DOHH2 (cell line): ENCODE measurements around the gene GALNT9.

Experiments
- H3F3A ChIP-seq: fragments of 200-600 bp; sonication (generic), shearing (Covaris generic); 2 replicates; pipeline ENCODE4 v1.6.0; 2016; ENCODE audit warnings: antibody characterized with exemption, mild to moderate bottlenecking; ENCODE audit not compliant: control insufficient read depth, insufficient read depth
- H3K27ac ChIP-seq: fragments of 200-600 bp; sonication (generic); 2 replicates; pipeline ENCODE4 v1.5.1; 2014; ENCODE audit warnings: low read depth, mild to moderate bottlenecking, low read length, moderate library complexity
- H3K27me3 ChIP-seq: fragments of 200-600 bp; sonication (generic); 2 replicates; pipeline ENCODE4 v1.6.1; 2014; ENCODE audit warnings: mild to moderate bottlenecking, low read length, mixed read lengths; ENCODE audit not compliant: control insufficient read depth
- H3K36me3 ChIP-seq: fragments of 200-600 bp; sonication (generic); 2 replicates; pipeline ENCODE4 v1.6.1; 2014; ENCODE audit warnings: mild to moderate bottlenecking, low read length, moderate library complexity, mixed read lengths; ENCODE audit not compliant: control insufficient read depth
- H3K4me1 ChIP-seq: fragments of 200-600 bp; sonication (generic); 2 replicates; pipeline ENCODE4 v1.6.1; 2014; ENCODE audit warnings: mild to moderate bottlenecking, low read length, mixed read lengths; ENCODE audit not compliant: control insufficient read depth
- H3K4me2 ChIP-seq: fragments of 200-600 bp; sonication (generic); 2 replicates; pipeline ENCODE4 v1.6.0; 2014; ENCODE audit warnings: mild to moderate bottlenecking, low read length, moderate library complexity
- H3K4me3 ChIP-seq: fragments of 200-600 bp; sonication (generic); 2 replicates; pipeline ENCODE4 v1.5.1; 2014; ENCODE audit warnings: mild to moderate bottlenecking, low read length, mixed read lengths
- H3K79me2 ChIP-seq: fragments of 200-600 bp; sonication (generic); 2 replicates; pipeline ENCODE4 v1.6.1; 2014; ENCODE audit warnings: mild to moderate bottlenecking, low read length, mixed read lengths; ENCODE audit not compliant: control insufficient read depth
- H3K9me2 ChIP-seq: fragments of 200-600 bp; sonication (generic); replicated peaks from 2 replicates; pipeline ENCODE4 v1.6.1; 2014; ENCODE audit warnings: mild to moderate bottlenecking, low read length, mixed read lengths; ENCODE audit not compliant: control insufficient read depth
- H3K9me3 ChIP-seq: fragments of 200-600 bp; sonication (generic); 2 replicates; pipeline ENCODE4 v1.6.1; 2014; ENCODE audit warnings: antibody characterized with exemption, low read length, mixed read lengths; ENCODE audit not compliant: control insufficient read depth, insufficient read depth
- H4K20me1 ChIP-seq: fragments of 200-600 bp; sonication (generic); 2 replicates; pipeline ENCODE4 v1.6.0; 2014; ENCODE audit warnings: low read depth, mild to moderate bottlenecking, antibody characterized with exemption, low read length, moderate library complexity; ENCODE audit not compliant: control insufficient read depth, insufficient read depth
- EZH2phosphoT487 ChIP-seq: fragments of 200-600 bp; sonication (generic); IDR thresholded peaks from 2 replicates; pipeline ENCODE4 v1.6.1; 2017; ENCODE audit warnings: borderline replicate concordance, mild to moderate bottlenecking, antibody characterized with exemption, low read length, moderate library complexity, mixed read lengths
- TF ChIP-seq, protein P1 (sequence below): fragments of 200-600 bp; sonication (generic); IDR thresholded peaks from one replicate; pipeline ENCODE4 v1.5.1; 2014; ENCODE audit warnings: antibody characterized with exemption, mild to moderate bottlenecking, low read depth, low read length; ENCODE audit not compliant: poor library complexity, severe bottlenecking

The GALNT9 gene

DNA sequence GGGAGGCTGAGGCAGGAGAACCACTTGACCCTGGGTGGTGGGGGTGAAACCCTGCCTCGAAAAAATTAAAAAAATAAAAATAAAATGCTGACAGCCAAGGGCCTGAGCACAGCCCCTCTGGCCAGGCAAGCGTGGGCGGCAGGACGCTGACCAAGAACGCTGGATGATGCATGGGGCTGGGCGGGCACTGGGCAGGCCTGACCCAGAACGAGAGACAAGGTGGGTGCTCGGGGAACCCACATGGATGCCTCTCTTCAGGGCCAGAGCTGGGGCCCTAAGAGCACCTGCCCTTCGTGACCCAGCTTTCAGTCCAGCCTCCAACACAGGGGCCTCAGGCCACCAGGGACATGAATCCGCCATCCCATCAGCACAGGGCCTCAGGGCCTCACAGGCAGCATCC is 11.3 kb downstream of the GALNT9 start:
- Histone ChIP-seq H3K4me1 (no peaks in the 10 kb centered on the region), H3K79me2 (no peaks in the 10 kb centered on the region), H3K4me2 (no peak overlapping the region), H3K36me3 (no peaks in the 10 kb centered on the region), H3K27ac (no peak overlapping the region), H3K4me3 (no peak overlapping the region), H3K9me3 (peaks cover 4% of the 10 kb centered on the region; the same call in 1 of the 2 replicates), H3F3A (no peaks in the 10 kb centered on the region), H3K9me2 (no peaks in the 10 kb centered on the region), H4K20me1 (no peaks in the 10 kb centered on the region), H3K27me3 (no peaks in the 10 kb centered on the region)
- TF ChIP-seq, protein P1, sequence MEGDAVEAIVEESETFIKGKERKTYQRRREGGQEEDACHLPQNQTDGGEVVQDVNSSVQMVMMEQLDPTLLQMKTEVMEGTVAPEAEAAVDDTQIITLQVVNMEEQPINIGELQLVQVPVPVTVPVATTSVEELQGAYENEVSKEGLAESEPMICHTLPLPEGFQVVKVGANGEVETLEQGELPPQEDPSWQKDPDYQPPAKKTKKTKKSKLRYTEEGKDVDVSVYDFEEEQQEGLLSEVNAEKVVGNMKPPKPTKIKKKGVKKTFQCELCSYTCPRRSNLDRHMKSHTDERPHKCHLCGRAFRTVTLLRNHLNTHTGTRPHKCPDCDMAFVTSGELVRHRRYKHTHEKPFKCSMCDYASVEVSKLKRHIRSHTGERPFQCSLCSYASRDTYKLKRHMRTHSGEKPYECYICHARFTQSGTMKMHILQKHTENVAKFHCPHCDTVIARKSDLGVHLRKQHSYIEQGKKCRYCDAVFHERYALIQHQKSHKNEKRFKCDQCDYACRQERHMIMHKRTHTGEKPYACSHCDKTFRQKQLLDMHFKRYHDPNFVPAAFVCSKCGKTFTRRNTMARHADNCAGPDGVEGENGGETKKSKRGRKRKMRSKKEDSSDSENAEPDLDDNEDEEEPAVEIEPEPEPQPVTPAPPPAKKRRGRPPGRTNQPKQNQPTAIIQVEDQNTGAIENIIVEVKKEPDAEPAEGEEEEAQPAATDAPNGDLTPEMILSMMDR: no peak
- TF ChIP-seq EZH2phosphoT487: no peak

GRCh38 chr12:132317233-132317938 is 12.0 kb downstream of the GALNT9 start:
- H4K20me1 ChIP-seq: no peaks in the 10 kb centered on the region
- no peak overlapping the region for H3K4me3 ChIP-seq
- H3K4me2 ChIP-seq: no peak overlapping the region
- no peaks in the 10 kb centered on the region for H3K4me1 ChIP-seq
- H3K27ac ChIP-seq: no peak overlapping the region
- H3K27me3 ChIP-seq: no peaks in the 10 kb centered on the region
- H3F3A ChIP-seq: no peaks in the 10 kb centered on the region
- TF ChIP-seq, protein P1: no peak
- TF ChIP-seq EZH2phosphoT487: no peak
- no peaks in the 10 kb centered on the region for H3K79me2 ChIP-seq
- no peaks in the 10 kb centered on the region for H3K9me2 ChIP-seq
- H3K36me3 ChIP-seq: no peaks in the 10 kb centered on the region
- H3K9me3 ChIP-seq: peaks cover 4% of the 10 kb centered on the region; the same call in 1 of the 2 replicates

DNA sequence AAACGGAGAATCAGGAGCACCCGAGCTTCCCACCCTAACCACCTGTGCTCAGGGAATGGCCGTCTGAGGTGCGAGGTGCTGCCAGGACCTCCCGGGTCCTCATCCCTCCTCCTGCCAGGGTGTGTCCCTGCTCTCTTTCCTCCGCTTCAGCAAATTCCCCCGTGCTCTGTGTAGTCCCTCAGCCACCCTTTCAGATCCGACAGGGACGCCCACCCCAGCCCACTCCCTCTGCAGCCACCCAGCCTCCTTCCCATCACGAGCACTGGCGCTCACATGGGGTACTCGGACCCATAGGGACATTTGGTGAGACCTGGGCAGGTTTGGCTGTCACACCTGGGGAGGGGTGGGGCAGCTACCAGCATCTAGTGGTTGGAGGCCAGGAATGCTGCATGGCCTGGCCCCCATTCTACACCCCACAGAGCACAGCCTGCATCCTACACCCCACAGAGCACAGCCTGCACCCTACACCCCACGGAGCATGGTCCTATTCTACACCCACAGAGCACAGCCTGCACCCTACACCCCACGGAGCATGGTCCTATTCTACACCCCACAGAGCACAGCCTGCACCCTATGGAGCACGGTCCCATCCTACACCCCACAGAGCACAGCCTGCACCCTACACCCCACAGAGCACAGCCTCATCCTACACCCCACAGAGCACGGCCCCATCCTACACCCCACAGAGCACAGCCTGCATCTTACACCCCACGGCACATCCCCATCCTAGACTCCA is 12.7 kb downstream of the GALNT9 start:
- Histone ChIP-seq H3K79me2 (no peaks in the 10 kb centered on the region), H3K4me1 (no peaks in the 10 kb centered on the region), H3F3A (no peaks in the 10 kb centered on the region), H3K27me3 (no peaks in the 10 kb centered on the region), H3K36me3 (no peaks in the 10 kb centered on the region), H3K9me2 (no peaks in the 10 kb centered on the region), H3K27ac (no peak overlapping the region), H3K4me2 (no peak overlapping the region), H3K4me3 (no peak overlapping the region), H3K9me3 (peaks cover 4% of the 10 kb centered on the region; the same call in 1 of the 2 replicates), H4K20me1 (no peaks in the 10 kb centered on the region)
- TF ChIP-seq, protein P1: no peak
- TF ChIP-seq EZH2phosphoT487: no peak
